Stimulated activated CD8-positive, alpha-beta memory T cell treated with anti-CD3 and anti-CD28 coated beads, Interleukin-7, amount 100 ng/mL, for 24 hours (primary cell): ENCODE data around the gene ENKUR.
"Not testable (repeated sequence)": the region's sequence is repeated elsewhere in the genome, so short reads cannot be mapped to it uniquely, and the experiment has no call there.

Experiments
- DNase-seq: peaks from one replicate; pipeline ENCODE4 v3.0.0-alpha.2; 2020; ENCODE audit warnings: low read depth

Gene ENKUR

DNA sequence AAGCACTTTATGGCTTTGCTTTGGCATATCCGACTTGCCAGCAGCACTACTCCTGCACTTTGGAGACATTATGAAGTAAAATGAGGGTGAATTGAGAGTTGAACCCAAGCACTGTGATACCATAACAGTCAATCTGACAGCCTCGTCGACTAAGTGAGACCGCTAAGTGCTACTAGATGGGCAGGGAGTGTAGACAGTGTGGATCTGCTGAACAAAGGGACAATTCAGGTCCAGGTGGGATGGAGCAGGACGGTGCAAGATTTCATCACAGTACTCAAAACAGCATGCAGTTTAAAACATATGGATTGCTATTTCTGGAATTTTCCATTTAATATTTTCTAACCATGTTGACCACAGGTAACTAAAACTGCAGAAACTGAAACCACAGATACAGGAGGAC lies 42.8 kb downstream of the ENKUR start:
- DNase-seq = no peak

DNA sequence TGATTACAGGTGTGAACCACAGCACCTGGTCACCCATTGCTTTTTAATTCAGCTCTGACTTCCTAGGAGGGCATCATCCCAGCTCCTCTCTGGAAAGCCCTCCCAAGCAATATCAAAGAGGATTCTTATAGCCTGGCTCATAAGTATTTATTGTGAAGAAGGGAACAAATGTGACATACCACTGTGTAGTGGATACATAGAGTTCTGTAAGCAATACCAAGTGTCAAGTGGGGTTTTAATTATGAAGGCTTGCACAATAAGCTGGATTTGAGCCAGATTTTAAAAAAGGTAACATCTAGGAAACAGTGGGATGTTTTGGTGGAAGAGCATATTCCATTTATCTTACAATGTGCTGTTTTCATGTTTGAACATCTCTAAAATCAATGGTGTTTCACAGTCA lies 44.6 kb downstream of the ENKUR start:
- DNase-seq = no peak

DNA sequence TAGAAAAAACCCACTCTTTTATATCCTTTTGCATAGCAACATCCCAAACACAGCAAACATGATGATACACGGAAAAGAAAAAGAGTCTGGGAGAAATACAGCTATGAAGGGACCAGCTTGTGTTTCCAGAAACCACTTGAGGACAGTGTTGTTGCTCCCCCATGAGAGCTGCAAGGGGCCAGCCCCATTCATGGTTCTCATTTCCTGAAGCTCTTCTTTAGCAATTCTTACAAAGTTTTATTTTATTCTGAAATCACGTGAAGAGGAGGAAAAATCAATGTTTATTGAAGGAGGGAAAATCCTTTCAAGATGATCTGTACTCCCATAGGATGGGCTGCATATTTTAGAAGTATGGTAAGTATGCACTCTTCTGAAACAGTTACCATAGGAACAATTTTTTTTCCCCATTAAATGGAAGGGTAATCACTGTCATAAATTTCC lies 46.1 kb downstream of the ENKUR start:
- DNase-seq = no peak

DNA sequence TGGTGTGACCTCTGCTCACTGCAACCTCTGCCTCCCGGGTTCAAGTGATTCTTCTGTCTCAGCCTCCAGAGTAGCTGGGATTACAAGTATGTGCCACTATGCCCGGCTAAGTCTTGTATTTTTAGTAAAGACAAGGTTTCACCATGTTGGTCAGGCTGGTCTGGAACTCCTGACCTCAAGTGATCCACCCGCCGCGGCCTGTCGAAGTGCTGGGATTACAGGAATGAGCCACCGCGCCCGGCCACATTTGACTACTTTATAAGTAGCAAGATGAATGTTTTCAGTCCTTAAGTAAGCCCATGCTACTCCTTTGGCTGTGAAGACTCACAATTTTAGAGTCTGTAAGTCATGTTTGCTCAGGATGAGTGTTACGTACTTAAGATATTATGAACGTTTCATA lies 47.0 kb downstream of the ENKUR start:
- DNase-seq = not testable (repeated sequence)

DNA sequence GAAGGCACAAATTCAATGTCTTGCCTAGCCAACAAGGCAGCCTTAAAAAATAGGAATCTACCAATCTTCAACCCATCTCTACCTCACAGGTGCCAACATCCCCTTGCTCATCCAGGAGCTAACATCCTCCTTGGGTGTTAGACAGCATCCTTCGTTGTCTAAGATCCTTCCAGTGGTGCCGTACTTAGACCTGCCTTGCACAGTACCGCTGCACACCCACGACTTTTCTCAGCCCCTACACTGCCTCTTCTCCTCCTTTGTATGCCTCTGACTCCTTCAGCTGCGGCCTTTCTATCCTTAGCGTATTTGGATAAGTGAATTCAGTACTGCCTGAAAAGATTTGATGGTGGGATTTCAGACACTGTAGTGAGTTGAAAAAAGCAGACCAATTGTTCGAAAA lies 47.6 kb downstream of the ENKUR start:
- no peak for DNase-seq

DNA sequence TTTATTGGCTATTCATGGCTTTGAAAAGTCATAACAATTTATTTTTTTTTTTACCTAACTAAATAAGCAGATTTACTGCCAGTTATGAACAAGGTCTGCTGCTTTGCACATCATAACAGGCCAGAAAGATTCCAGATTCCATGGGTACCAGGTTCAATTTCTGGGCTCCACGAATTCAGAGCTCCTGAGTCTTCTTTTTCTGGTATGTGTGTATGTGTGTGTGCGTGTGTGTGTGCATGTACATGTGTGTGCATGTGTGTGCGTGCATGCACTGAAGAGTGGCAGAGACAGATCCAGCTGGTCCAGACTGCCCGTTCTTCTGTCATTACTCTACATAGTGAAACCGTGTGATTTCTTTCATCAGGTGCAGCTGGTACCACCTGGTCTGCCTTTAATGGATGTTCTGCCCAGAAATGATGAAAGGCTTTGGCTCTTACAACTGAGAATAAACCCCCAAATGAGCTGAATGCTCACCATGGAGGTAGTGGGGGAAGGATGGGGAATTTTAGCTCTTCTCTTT lies 48.9 kb downstream of the ENKUR start:
- DNase-seq = no peak

DNA sequence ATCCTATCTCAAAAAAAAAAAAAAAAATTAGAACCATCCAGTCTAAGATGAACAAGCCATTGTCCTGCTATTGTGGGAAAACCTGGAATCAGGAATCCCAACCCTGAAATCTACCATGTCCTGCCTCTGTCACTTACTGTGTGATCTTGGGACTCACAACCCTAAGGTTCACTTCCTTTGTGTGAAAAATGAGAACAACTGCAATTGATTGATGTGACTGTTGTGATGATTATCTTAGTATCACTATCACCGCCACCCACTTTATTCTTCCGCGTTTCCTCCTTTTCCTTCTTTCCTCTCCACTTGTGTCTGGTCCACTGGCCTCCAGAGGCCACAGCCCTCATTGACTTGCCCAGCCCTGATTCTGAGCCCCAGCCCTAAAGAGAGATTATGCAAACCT lies 50.9 kb downstream of the ENKUR start:
- no peak for DNase-seq

DNA sequence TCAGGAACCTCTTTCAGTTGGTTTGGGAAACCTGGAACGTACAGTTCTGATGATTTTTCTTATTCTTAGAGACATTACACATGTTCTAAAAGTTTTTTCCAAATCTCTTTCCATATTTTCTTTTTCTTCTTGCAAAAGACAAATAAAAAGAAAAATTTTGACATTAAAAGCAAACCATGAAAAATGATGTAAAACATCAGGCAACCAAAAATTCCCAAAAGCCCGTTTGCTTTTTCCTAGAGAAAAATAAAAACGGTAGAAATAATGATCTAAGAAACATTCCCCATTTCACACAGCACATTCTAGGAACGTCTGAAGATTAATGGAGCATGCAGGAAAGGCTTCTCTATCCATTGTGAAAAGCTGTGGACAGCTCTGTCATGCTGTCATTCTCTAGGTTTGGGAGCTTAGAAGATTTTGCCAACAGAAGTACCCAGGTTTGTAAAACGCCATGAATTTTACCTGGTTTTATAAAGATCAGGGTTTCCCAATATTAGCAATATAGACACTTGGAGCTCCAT lies 52.4 kb downstream of the ENKUR start:
- DNase-seq = no peak

DNA sequence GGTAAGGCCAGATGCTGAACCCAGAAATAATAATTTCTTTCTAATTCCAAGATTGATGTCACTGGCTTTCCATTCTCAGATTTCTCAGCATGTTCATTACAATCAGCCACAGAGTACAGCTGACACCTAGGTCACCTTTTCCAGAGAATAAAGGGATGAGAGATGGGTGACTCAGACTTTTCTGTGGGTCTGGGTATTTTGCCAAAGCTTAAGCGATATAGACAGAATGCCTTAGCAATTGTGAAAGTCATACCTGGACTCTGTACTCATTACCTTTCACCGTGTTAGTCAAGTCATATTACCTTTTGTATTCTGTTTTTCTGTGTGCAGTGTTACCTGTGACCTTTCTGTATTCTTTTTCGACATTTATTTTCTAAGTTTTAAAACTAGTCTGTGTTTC lies 53.0 kb downstream of the ENKUR start:
- no peak for DNase-seq

DNA sequence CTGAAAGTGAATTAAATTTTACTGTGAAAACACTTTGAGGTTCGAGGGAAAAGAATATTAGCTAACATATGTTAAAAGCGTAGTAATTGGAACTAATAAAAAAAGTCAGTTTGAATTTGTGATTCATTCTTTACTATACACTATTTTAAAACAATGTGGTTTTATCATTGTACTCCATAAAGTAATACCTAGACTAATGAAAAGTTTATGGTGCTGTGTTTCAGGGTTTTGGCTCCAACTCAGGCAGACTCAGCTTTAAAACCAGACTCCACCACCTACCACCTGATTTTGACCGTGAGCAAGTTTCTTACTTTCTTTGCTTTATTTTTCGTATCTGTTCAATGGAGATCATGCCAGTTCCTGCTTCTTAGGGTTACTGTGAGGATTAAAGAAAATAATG lies 54.4 kb downstream of the ENKUR start:
- DNase-seq = no peak

DNA sequence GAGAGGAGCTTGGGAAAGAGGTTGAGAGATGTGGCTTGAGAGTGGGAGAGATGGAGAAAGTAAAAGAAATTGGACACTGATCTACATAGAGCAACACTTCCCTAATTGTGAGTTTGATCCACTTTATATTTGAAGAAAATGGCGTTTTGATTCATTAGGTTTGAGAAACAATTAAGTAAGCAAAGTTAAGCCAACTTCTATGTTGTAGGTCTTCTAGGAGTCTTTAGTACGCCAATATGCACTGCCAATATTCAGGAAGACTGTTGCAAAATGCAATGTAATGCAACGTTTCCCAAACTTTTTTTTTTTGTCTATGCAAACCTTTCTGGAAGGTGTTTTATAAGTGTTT lies 56.6 kb downstream of the ENKUR start:
- DNase-seq = no peak

DNA sequence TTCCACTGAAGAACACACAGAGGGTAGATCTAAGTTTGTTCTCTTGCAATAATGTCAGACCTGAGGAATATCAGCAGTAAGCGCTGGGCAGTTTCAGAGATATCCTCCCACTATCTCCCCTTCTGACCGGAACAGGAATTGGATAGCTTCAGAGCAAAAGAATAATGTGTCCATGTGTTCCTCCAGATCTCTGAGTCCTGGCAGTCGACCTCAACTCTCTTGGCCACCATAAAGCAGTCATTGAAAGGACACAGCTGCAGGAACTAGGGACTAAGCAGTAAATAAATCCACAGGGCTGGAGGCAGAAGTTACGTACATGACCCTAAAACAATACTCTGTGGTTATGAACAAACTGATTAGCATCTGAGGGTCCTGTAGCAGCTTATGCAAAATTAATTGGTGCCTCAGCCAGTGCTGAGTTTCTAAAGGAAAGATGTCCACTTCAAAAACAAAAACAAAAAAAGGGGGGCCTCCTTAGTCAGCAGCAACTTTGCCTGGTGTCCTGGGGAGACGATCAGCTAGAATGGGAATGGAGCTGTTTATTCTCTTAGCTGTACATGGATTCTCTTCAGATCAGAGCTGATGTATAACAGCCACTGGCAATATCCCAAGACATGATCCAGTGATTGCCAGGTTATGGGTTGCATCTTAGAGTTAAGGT lies 57.1 kb downstream of the ENKUR start:
- no peak for DNase-seq

DNA sequence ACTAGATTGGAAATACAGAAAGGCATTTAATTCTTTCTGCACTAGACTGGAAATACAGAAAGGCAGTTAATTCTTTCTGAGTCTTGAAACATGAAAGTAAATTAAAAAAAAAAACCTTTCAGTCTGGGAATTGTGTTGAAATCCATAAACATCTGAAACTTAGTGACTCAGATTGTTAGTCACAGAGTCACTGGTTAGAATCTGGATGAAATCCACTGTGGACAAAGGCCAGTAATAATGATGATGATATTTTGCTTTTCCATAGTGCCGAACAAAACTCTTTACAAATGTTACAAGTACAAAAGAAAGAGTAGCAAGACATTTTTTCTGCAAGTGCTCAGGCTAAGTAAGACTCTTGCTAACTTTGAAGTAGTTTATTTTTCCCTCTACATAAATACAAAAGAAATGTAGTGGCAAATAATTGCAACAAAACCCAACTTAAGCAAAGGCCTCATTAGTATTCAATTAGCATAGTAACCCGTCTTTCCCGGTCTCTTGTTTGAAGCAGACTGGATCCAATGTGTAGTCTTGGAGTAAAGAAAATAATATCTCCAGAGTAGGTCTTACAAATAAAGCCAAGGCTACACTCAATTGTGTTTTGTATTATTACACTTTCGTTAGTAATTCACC lies 57.8 kb downstream of the ENKUR start:
- DNase-seq = no peak

DNA sequence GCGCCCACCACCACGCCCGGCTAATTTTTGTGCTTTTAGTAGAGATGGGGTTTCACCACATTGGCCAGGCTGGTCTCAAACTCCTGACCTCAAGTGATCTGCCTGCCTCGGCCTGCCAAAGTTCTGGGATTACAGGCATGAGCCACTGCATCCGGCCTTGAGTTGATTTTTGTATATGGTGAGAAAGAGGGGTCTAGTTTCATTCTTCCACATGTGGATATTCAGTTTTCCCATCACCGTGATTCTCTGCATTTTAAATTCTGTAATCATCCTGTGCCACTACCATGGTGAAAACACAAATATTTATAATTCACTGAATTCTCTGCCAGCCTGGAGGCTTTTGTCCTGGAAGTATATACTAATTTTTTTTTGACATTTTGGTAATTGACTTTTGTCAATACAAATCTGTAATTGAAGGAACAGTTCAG lies 58.3 kb downstream of the ENKUR start:
- not testable (repeated sequence) for DNase-seq

DNA sequence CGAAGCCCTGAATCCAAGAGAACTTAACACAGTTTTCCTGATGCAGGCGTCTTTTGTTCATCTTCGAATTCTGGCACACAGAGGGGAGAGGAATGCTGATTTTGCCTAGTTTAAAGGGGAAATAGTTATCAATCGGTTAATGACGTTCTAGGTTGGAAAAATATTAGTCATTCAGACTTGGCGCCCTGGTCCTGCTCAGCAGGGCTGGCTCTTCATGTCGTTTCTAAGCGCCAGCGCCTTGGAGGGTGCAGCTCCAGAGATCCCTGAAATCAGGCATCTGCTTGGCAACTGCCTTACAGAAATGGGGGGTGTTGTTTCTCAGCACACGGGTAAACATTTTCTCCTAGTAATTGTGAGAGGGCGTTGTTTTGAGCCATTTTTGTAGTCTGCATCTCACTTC lies 62.3 kb downstream of the ENKUR start:
- no peak for DNase-seq

DNA sequence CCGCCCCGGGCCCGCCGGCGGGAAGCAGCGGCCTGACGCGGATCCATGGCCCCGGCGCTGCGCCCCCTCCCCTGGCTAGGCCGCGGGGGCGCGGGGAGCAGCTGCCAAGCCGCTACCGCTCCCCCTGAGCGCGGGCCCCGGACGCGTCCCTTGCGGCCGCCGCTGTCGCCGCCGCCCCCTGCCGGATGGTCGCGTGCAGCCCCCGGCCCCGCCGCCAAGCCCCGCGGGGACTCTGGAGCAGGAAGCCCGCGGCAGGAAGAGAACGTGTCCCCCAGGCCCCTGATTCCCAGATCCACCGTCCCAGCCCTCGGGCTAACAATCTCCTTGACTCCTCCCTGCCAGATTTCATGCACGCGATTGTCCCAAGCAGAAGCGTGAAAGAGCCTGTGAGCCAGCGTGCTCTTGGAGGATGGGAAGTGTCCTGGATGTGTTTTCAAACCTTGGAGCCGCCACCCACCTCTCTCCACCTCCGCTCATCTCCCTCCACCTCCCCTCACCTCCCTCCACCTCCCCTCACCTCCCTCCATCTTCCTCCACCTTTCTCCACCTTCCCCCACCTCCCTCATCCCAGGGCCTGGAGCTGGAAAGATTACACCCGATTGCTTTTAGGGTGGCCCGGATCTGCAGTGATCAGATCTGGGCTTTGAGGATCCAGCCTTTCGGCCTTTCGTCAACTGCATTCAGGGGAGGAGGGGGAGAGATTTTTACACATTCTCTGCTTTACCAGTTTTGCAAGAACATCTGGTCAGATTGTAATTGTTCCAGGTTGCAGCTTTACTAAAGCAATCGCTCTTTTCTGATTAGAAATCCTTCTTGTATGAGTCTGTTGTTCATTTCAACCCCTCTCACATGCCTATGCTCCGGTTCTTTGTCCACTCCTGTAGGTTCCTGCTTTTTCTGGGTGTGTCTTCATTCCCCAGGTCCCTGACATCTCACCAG lies 63.0 kb downstream of the ENKUR start:
- no peak for DNase-seq

DNA sequence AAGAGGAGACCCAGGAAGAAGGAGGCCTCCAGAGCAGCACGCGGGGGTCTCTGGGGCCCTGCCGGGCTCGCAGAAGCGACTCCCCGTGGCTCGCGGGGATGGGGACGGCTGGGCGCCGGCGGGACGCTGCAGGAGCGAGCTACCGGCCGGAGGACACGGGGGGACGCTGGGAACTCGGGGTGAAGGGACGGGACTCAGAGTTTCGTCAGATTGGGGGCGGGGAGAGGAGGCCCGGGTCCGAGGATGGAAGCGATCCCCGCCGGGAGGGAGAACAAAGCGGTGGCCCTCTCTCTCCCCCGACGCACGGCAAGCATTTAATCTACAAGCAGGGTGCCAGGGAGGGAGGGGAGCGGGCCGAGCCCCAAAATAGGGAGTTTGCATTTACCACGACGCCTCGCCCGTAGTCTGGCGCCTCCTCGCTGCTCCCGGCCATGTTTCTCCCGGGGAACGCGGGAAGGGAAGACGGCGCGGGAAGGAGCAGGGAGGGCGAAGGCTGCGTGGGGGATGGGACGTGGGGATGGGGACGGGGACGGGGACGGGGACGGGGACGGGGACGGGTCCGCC lies 63.7 kb downstream of the ENKUR start, which contains the start of gene PRTFDC1:
Gene PRTFDC1 (minus strand): TSS at position 464 of the 564 bp plus-strand sequence. CDS start 31 bp downstream, at position 433.
- DNase-seq = no peak

DNA sequence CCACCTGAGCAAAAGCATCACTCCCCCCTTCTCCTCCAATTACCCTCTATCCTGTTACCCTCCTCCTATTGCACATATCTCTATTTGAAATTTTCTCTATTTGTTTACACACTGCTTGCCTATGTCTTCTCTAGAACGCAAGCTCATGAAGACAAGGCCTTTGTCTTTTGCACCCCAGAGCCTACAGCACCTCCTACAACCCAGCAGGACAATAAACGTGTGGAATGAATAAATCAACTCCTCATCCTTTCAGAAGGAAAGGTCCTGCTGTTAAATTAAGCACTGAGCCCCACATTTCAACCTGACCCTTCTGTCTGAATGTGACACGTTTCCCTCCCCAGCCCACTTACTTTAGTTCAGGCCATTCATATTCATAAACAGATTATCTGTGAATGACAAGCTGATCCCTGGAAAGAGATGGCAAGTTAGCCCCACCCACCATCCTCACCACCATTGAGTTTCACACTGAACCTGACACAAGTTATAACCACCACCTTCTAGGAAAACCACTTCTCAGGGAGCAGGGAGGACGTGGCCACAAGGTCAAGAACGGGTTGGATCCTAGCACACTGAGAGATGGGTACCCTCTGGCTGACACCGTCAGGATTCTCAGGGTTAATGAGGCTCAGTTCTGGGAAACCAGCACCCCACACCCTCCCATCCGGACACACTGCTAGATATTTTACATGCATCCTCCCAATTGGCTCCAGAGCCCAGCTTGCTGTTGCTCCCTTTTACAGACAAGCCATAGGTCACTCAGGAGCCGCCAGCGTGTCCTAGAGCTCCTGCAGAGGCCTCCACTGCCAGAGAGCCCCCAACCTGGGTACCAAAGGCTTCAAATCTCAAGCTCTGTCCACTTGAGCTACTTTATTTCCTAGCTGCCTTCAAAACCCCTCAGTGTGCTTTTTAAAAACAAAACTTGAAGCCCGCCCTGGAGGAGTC lies 64.5 kb downstream of the ENKUR start:
- DNase-seq = no peak

DNA sequence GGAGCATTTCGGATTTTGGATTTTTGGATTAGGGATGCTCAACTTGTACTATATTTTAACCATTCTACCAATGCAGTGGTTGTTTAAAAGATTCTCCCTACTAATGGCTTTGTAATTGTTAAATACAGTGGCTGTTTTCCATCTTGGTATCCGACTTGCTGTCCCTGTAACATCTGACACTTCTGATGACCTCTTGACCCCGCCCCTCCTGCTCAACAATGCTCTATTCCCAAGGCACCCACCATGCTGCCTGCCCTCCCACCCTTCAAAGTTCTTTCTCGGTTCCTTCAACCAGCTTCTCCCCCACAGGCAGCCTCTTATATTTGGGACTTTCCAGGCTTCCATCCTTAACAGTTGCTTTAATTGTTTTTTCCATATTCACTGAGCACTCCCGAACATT lies 65.5 kb downstream of the ENKUR start:
- DNase-seq = no peak

DNA sequence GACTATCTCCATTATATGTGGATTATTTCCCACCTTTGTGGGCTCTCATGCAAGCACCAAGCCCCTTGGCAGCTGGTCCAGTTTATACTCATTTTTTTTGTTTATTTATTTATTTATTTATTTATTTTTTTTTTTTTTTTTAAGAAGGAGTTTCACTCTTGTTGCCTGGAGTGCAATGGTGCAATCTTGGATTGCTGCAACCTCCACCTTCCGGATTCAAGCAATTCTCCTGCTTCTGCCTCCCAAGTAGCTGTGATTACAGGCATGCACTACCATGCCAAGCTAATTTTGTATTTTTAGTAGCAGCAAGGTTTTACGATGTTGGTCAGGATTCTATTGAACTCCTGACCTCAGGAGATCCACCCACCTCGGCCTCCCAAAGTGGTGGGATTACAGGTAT lies 66.3 kb downstream of the ENKUR start:
- DNase-seq = no peak
